GM21423 (cell line): ENCODE data around the gene SEMA3A.

Source experiments
- ATAC-seq: cut with Tn5 transposase; IDR thresholded peaks from one replicate; pipeline ENCODE4 v1.9.1; 2021; ENCODE audit warnings: mild to moderate bottlenecking, moderate library complexity; ENCODE audit not compliant: unreplicated experiment

SEMA3A gene

DNA sequence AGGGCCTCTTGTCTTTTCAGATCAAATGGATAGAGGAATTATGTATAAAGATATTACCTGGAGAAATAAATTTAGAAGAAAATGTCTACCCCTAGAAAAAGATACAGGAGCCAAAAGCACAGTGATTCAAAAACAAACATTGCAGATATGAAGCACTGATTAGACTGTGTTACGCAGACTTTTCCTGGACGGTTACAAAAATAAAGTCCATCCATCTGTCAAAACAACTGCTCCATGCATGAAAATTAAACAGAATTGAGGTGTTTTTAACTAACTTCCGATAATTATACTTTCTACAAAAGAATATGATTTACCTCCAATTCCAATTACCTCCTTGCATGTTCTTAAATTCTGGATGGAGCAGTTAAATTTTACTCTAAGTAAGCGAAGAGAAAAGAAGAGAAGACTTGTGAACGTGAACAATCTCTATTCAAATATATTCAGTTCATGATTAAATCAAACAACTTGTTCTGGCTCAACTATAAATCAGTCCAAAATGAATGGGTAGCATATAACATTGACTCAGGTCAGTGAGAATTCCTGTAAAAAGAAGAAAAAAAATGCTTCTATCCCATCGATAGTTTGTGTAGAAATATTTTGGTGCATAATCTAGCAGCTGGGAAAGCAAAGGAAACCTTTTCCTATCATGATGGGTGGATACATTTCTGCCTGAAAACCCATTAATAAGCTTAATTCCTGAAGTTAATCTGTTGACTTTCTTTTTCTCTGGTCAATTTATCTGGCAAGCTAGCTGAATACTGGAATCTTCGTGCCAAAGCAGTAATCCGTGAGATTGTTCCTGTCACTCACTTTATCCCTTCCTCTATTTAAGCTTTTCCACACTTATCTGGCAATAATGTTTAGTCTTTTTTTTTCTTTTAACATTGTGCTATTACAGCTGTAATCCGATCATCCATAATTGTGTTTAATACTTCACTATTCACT, 80.4 kb downstream of the SEMA3A start:
- ATAC-seq = no peak

DNA sequence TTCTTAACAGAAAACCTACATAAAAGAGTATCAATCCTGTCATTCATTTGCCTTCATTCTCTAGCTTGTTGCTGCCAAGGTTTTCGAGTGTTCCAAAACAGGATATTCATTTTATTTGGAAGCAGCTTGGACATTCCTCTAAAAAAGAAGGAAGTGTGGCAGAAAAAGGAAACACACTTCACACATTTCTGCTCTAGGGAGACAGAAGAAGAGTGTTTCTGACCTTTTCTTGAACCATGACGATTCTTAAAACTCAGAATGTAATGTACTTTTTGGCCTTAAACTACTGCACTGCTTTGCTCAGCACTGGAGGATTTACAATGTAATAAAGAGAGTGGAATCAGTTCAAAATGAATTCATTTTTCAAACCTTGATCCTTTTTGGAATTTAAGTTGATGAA, 81.3 kb downstream of the SEMA3A start:
- no peak for ATAC-seq

DNA sequence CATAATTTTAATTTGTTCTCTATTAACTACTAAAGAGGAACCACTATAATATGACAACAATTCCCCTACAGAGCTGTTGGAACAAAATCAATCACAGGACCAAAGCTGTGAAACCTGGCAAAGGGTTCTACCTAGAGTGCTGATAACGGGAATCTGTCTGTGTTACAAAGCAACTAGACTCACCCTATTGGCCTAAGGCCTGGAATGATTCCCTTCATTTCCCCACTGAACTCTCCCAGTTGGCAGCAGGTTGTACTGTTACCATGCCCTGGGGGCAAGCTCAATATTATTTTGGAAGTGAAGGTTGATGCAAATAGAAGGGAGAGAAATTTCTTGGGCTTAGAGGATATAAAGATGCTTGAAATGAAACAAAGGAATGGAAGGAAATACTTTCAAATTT, 81.8 kb downstream of the SEMA3A start:
- no peak for ATAC-seq

DNA sequence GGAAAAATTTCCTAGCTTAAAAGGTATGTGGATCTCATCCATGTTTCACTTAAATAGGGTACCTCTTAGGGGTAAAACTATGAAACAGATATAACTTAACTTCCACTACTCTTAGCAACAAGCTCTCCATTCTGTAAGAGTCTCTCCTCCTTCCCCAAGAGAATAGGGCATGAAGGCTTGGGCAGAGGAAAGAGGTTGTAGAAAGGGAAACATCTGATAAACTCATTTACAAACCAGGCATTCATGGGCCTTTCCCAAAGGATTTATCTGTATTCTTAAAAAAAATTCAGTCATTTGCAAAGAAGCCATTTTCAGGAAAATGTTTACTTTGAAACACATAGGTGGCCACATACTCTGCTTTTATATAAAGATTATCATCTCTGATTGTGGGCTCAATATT, 82.7 kb downstream of the SEMA3A start:
- ATAC-seq = no peak

DNA sequence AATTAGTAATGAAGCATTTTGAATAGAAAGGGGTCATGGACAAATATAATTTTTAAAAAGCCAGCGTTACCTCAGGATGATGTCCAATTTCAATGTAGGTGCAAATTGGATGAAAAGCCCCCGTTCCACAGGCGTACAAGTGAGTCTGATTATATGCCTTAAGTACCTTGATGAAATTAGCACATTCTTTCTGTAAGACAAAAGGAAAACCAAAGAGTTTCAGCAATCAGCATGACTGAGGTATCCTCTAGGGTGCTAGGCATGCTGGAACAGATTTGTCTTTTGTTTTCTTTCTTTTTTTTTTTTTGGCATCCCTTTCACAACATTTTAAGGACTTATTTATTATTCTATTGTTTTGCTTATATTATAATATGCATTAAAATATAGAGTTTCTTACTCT, 84.2 kb downstream of the SEMA3A start:
- ATAC-seq = no peak

DNA sequence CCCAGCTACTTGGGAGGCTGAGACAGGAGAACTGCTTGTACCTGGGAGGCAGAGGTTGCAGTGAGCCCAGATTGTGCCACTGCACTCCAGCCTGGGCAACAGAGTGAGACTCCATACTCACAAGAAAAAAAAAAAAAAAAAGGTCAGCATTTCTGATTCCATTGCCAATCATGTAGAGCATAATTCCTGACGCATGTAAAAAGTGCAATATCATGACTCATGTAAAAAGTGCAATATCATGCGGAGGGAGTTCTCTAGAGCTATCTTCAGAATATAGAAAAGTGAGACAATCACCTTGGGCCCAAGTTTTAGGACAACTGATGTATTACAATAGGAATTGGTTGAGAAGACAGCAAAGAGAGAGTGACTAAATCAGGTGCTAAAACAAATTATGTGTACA, 85.8 kb downstream of the SEMA3A start:
- no peak for ATAC-seq

DNA sequence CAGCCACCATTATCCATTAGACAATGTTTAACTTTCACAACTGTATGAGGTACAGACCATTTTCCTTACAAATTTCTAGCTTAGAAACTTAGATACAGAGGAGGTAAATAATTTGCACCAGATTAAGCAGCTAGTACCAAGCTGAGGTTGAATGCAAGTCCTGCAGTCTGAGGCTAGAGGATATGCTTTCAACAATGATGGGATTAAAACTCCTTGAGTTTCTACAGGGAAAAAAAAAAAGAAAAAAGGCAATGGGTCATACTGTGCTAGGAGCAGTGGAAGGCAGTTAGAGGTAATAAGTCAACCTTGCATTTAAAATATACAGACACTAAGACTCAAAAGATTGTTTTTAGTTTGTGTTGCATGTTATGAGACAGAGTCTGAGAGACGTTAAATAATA, 86.5 kb downstream of the SEMA3A start:
- ATAC-seq = no peak

DNA sequence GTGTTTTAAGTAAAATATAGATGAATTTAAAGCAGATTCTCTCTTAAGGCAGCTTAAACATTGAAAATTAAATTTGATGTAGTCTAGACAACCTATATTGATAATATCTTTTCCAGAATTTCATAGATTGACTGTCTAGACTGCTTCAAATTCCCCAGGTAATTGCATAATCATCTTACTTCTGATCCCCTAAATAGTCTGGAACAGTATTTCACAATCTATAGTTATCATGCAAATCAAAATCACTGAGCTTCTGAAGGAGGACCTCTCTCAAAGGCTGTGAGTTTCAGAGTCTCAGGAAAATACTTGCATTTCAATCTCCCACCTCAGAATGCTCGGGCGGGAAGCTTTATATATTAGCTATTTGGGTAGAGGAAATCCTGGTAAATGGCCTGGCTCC, 87.3 kb downstream of the SEMA3A start:
- no peak for ATAC-seq

DNA sequence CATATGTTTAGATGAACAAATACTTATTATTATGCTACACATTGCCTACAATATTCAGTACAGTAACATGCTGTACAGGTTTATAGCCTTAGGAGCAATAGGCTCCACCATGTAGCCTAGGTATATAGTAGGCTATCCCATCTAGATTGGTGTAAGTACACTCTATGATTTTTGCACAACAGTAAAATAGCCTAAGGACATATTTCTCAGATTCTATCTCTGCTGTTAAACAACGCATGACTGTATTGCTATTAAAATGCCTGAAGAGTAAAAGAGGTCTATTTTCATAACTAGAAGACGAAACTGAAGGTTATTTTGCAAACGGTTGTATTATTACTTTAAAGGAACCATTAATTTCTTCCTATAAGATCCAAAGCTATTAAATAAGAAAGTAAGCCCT, 88.3 kb downstream of the SEMA3A start:
- ATAC-seq = no peak

DNA sequence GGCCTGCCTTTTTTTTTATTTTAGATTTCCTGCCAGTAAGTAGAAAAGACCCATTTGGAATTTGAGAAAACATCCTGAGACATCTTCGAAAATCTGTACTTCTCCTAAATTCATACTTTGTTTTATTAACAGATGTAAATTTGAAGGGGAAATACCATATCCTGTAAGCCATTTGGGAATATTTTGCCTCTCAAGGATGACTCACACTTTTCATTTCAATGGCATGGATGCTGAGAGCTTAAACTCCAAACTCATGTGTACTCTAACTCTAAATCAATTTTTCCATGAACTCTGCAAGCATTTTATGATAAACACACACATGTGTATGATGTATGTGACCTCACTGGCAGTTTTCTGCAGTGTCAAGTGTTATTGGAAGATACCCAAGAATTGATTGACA, 89.0 kb downstream of the SEMA3A start:
- ATAC-seq = no peak

DNA sequence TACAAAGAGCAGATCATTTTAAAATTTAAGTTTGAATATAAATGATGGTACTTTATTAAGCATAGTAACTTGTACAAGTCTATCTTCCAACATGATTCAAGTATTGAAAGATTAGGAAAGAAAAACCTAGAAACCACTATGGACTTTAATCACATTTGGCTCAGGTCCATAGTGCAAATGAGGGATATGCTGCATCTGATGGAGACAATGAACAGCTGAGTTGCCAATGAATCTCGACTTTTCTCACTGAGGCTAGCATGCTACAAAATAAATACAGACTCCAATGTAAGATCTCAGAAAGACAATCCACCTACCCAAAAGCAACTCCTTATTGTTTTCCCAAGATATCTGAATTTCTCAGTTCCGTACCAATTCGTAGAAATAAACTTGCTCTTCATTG, 89.8 kb downstream of the SEMA3A start:
- ATAC-seq = no peak

DNA sequence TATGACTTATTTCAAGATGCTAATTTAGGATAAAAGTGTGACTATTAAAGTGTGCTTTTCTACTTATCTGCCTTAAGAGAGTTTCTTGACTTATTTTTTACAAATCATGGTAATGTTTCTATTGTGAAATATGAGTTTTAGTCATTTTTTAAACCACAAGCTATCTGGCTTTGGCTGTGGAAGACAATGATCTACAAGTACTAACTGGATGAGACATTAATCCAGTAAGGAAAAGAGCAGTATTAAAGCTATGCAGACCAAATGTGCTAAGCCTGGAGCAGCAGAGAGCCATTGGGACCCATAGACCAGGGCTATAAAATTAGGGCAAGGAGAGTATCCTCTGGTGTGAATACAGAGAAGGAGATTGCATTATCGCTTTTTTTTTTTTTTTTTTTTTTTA, 92.4 kb downstream of the SEMA3A start:
- ATAC-seq = no peak

DNA sequence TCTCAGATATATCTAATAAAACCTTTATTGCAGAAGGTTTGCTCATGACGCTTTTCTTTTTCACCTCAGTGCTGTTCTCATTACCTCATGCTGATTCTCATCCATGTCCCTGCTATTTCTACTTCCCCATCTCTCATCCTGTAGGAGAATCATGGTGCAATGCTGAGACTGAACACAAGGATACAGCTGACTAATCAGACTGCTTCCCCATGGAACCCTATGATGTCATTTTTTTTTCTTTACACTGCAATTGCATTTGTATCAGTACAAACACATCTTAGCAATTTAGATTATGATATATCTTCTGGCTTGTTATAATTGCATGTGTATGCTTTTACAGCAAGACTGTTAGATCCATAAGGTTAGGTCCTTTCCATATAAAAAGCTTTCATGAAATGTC, 93.7 kb downstream of the SEMA3A start:
- no peak for ATAC-seq

DNA sequence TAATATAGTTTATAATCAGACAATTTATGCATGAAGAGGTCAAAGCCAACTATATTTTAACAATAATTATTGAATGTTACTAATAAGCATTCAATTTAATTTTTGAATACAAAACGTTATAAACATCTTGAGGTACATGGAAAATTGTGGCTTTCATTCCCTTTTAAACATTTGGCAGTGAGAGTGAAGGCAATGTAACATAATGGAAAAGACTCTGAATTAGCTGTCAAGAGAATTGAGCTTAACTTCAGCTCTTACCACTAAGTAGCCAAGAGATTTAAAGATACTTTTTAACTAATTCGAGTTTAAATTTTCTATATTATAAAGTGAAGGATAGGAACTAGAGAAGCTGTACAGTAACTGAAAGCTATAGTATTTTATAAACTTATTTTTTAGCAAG, 98.6 kb downstream of the SEMA3A start:
- no peak for ATAC-seq

DNA sequence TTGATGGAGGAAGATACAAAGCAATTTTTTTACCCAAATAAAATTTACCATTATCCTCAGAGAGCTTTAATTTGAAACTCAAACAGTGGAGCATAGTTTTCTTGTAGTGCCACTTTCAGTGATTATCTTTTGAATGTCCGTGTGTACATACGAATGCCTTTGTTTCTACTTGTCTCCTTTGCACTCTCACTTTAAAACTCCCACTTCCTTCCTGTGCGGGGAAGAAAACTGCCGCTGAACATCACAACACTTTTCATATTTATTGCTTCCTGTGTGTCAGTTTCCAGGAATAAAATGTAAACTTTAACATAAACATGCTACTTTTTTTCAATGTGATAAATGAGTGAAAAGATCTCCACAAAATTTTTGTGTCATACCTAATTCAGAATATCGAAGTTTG, 102.4 kb downstream of the SEMA3A start:
- no peak for ATAC-seq

DNA sequence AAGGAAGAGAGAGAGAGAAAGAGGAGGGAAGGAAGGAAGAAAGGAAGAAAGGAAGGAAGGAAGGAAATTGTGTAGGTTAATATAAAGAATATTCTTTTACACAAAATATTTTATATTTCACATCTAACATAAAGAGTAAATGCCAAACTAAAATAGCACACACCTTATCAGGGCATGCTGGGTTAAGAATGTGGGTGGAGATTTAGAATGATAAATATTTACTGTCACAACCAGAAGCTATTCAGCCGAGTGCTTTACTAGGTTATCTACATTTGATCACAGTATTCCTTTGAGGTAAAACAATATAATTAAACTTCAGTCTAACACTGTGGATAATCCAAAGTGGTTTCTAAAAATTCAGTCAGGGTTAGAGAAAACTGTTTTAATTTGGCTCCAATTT, 103.3 kb downstream of the SEMA3A start:
- ATAC-seq = no peak

DNA sequence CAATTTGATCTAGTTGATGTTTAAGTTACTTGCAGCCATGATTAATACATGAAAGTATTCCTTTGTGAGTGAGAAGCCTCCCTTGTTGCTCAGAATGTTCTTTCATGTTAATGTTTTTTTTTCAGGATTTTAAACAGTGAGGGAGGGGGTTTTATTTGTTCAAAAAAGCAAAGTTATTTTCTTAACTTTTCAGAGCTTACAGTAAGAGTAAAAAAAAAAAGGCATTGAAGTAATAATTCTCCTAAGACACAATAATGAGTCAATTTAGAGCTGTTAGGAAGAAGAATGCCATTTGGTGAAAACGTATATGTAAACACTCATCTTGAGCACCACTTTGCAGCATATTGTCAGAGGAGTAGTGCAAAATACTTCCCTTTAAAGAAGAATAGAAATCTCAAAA, 105.8 kb downstream of the SEMA3A start:
- ATAC-seq = no peak

DNA sequence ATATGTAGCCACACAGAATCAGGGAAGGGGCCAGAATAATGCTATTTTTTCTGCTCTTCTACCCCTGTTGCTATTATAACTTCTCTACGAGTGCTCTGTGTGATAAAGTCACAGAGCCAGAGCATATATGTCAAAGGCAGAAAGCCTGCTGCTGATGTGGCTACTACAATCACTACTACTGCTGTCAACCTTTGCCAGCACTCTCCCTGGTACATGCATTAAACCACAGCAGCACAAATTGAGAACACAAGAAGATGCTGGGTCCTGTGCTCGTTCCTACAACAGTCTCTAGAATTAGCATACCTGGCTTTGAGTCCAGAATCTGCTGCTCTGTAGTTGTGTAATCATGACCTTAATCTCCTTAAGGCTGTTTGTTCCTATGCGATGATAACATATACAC, 108.6 kb downstream of the SEMA3A start:
- ATAC-seq = no peak

DNA sequence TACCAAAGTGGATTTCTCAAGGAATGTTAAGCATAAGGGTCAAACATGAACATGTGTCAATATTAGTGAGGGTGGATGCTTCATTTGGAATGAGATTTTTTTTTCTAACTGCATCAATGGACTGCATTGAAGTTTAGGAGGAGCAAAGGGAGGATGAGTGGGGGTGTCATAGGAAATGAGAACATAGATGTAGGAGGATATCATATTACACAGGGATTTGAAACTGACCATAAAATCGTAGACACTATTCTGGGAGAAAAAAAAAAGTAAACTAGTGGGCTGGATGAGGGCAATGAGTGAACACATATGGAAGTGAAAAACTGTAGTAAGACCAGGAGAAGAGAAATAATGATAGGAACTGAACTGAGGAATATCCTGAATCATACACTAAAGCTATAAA, 109.4 kb downstream of the SEMA3A start:
- no peak for ATAC-seq

DNA sequence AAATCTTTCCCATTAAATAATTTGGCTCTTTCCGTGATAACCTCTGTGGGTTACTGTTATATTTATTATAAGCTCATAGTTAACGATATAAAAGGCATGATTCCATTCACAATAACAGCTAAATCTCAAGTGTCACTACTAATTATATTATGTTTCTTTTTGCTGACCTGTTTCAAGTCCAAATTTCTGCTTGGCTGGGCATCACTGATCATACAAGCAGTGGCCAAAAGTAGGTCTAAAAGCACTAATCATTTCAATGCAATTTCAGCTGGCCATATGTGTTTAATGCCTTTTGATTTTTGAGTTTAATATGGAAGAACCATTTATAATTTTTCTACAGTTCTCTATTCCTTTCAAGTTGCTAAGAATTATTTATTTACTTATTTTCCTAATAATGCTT, 110.7 kb downstream of the SEMA3A start:
- ATAC-seq = no peak

DNA sequence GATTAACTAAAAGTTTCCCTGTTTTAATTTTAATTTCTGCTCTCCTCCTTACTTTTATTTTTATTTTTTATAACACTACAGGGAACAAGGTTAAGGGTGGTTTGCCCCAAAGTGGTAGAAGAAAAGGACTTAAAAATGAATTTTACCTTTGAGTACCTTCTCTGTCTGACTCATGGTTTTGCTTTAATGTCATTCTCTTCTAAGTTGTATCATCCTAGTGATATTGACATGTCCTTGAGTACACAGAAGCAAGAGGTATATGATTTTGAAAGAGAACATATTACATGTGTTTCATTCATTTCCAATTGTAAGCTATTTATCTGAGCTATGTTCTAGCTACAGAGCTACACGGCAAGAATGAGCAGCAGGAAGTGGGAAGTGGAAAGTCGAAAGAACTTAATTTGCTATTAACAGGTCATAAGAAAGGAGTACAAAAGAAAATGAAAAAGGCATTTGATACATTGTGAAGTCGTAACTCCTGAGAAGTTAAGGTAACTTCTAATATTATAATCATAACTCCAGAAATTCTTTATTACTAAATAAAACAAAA, 112.5 kb downstream of the SEMA3A start:
- no peak for ATAC-seq

DNA sequence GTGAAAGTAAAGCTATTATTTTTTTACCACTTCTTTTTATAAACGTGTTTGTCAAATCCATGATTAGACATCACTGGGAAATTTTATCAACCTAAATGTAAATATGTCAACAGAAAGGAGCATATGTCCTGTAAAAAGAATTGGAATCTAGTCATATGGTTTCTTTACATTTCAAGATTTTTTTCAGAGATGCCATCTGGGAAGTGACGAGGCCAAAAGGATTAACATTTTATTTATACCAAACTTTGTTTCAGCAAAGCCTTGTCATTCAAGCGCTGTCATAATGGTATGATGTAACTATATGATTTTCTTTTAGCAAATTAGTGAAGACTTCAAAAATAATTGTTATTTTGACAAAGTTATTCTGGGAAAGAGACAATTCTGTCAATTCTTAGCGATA, 117.3 kb downstream of the SEMA3A start:
- no peak for ATAC-seq

DNA sequence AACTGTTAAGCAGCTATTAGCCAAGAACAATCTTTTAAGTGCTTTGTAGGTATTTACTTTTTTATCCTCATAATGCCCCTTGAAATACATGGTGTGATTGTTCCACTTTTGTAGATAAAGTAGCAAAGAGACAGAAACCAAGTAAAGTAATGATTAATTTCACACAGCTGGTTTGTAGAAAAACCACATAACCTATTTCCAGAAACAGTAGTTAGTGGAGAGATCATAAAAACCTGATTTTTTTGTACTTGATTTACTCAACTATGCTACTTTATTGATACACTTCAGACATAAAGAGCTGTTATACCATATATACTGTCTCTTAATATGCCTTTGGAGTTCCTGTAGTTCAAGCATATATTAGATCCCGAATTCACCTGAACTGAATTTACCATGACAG, 118.4 kb downstream of the SEMA3A start:
- ATAC-seq = no peak
